Measurements from ENCODE around the gene L1CAM. TPM values are rescaled to one million over a fixed set of nuclear protein-coding genes. Genes with fewer than 3 reads are reported as not detected.

L1CAM gene
- total and polyA plus RNA-seq, 2 of the 8 experiments (the other 6 are each of a cell fraction or from before 2014, with no cell fraction given), result 11.0 to 43.0 TPM

DNA sequence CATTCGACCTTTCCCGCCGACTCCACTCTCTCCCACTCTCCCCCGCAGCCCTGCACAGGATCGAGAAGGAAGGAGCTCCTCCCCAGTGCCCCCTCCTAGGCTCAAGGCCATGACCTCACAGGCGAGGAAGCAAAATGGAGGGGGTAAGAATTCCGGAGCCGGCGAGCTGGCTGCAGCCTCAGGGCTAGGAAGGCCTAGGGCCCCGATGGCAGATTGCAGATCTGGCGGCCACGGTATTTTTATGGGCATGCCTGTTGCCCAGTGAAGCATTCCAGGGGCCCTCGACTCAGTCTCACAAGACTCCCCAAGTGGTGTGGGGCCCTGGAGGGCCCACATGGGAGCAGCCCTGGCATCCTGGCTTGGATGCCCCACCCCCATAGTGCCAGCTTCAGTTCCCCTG is 942 bp upstream of the L1CAM start:
- Histone ChIP-seq H2AK5ac (ENCODE audit: low read depth, low read length) (no peak overlapping the region), H3K36me3 (ENCODE audit: control insufficient read depth in 2 of 4, insufficient read depth in 4 of 4, low read length in 3 of 4) (no peaks in the 10 kb centered on the region), H2BK5ac (ENCODE audit: low read depth, low read length) (no peak overlapping the region), H3K27me3 (replicated peaks in 1 of 4; ENCODE audit: control insufficient read depth in 3 of 4, extremely low read depth in 1 of 4, insufficient read depth in 3 of 4, low read length in 3 of 4) (peaks cover 0 to 17% (median under 1%) of the 10 kb centered on the region in 4 experiments; a peak in 3 of 7 replicates), H4K5ac (ENCODE audit: insufficient read length, low read depth, low read length) (no peak overlapping the region), H3K4ac (replicated peaks; ENCODE audit: insufficient read length, low read depth, low read length) (no peak overlapping the region), H3K79me2 (ENCODE audit: control insufficient read depth in 1 of 2, insufficient read depth in 2 of 2, low read length in 2 of 2) (no peaks in the 10 kb centered on the region; a peak in 1 of 4 replicates), H4K20me1 (replicated peaks in 1 of 2; ENCODE audit: control insufficient read depth in 1 of 2, insufficient read depth in 2 of 2, low read length in 2 of 2) (peaks cover 0 to 2% of the 10 kb centered on the region in 2 experiments), H3K23ac (ENCODE audit: insufficient read length) (no peak overlapping the region), H2AFZ (ENCODE audit: low read length) (no peak overlapping the region), H3K18ac (ENCODE audit: extremely low read depth, low read length) (peak overlapping the region; percentile 48; the same call in 1 of the 2 replicates), H3K4me3 (ENCODE audit: extremely low read depth in 1 of 4, insufficient read depth in 2 of 4, low read depth in 3 of 4, low read length in 4 of 4) (peak overlapping the region; percentile 29 to 63 (median 38); a peak in 7 of 8 replicates), H3K4me1 (replicated peaks in 1 of 4; ENCODE audit: control insufficient read depth in 3 of 4, insufficient read depth in 4 of 4, low read length in 3 of 4) (peaks cover 0 to 26% (median 14%) of the 10 kb centered on the region in 4 experiments; a peak in 6 of 7 replicates), H3K79me1 (ENCODE audit: low read depth, low read length) (no peaks in the 10 kb centered on the region), H3K14ac (ENCODE audit: insufficient read length) (no peak overlapping the region), H4K91ac (replicated peaks; ENCODE audit: insufficient read length, low read length) (peak overlapping the region; percentile 6), H3K23me2 (ENCODE audit: low read depth, low read length) (peaks cover 8% of the 10 kb centered on the region; the same call in 1 of the 2 replicates), H2BK20ac (ENCODE audit: low read length) (no peak overlapping the region), H4K8ac (ENCODE audit: extremely low read depth, insufficient read depth, low read length) (no peak overlapping the region), H3K9ac (replicated peaks in 1 of 4; ENCODE audit: extremely low read depth in 1 of 4, low read depth in 3 of 4, low read length in 3 of 4) (no peak overlapping the region), H2BK12ac (ENCODE audit: low read depth, low read length) (peak overlapping the region; percentile 27; the same call in 1 of the 2 replicates), H3K9me3 (ENCODE audit: insufficient read depth in 2 of 2, low read depth in 1 of 2, low read length in 1 of 2) (no peaks in the 10 kb centered on the region), H3K56ac (replicated peaks; ENCODE audit: insufficient read length, low read depth, low read length) (no peak overlapping the region), H2BK120ac (replicated peaks; ENCODE audit: low read depth, low read length) (no peak overlapping the region), H3K4me2 (ENCODE audit: insufficient read depth in 1 of 2, low read depth in 2 of 2, low read length in 2 of 2) (peak overlapping the region; percentile 68 to 78), H2BK15ac (ENCODE audit: low read length) (no peak overlapping the region), H3K27ac (ENCODE audit: low read depth, low read length) (no peak overlapping the region)
- FAIRE-seq, result no peak
- CTCF ChIA-PET (ENCODE audit: partially characterized antibody), result interaction anchor here (0.6 to 1.9 kb wide), 9 partner anchors 9 to 68 kb away, joined by 3 to 9 read pairs (median 3); no protein-coding TSS in a partner anchor
- no peak for TF ChIP-seq POLR2A (IDR thresholded peaks at IDR 0.05; ENCODE audit: control extremely low read depth in 1 of 2, low read depth in 2 of 2, low read length in 2 of 2)
- no peak for TF ChIP-seq RFX5 (IDR thresholded peaks at IDR 0.05; ENCODE audit: borderline replicate concordance, low read depth, low read length)
- no peak for TF ChIP-seq RNF2 (IDR thresholded peaks at IDR 0.05; ENCODE audit: borderline replicate concordance, low read depth, low read length, missing control alignments, poor library complexity, severe bottlenecking)
- no peak for DNase-seq (ENCODE audit: low read depth in 1 of 2, low spot score in 2 of 2)
- POLR2A ChIA-PET (ENCODE audit: partially characterized antibody), result interaction anchor here (0.7 to 2.2 kb wide), 11 partner anchors 22 to 121 kb away, joined by 3 to 13 read pairs (median 3); partner anchors contain the start of gene ARHGAP4
- WGBS, 2 experiments (ENCODE audit: extremely low coverage in 1 of 2, insufficient coverage in 1 of 2, insufficient read length in 1 of 2, insufficient replicate concordance in 2 of 2, low coverage in 1 of 2, low lambda C conversion rate in 2 of 2, missing lambda C conversion rate in 1 of 2), result 18% methylated on average over 11 of the region's 13 CpGs; no CpG with 5 or more reads in 1 of the 2 experiments
